Esophagus muscularis mucosa (tissue), 3 donors: ENCODE results near the gene NCLN.

Source experiments
- POLR2A ChIP-seq: fragments of 450-650 bp; IDR thresholded peaks from one replicate; pipeline ENCODE4 v1.6.1; 2017; ENCODE audit warnings: antibody characterized with exemption, moderate library complexity, mild to moderate bottlenecking, low read depth
- TF ChIP-seq, protein P1 (sequence below), 3 experiments: fragments of 200-600 bp in 2 of 3; fragments of 450-650 bp in 1 of 3; sonication (generic) in 2 of 3; IDR thresholded peaks; one replicate each; pipeline ENCODE4 v1.5.1; 2017 to 2019; ENCODE audit warnings: antibody characterized with exemption in 3 of 3, mild to moderate bottlenecking in 2 of 3, moderate library complexity in 1 of 3

- TF ChIP-seq, protein P1, sequence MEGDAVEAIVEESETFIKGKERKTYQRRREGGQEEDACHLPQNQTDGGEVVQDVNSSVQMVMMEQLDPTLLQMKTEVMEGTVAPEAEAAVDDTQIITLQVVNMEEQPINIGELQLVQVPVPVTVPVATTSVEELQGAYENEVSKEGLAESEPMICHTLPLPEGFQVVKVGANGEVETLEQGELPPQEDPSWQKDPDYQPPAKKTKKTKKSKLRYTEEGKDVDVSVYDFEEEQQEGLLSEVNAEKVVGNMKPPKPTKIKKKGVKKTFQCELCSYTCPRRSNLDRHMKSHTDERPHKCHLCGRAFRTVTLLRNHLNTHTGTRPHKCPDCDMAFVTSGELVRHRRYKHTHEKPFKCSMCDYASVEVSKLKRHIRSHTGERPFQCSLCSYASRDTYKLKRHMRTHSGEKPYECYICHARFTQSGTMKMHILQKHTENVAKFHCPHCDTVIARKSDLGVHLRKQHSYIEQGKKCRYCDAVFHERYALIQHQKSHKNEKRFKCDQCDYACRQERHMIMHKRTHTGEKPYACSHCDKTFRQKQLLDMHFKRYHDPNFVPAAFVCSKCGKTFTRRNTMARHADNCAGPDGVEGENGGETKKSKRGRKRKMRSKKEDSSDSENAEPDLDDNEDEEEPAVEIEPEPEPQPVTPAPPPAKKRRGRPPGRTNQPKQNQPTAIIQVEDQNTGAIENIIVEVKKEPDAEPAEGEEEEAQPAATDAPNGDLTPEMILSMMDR (IDR thresholded peaks at IDR 0.05): no peak
- TF ChIP-seq POLR2A: no peak
These were observed 58.3 kb downstream of the NCLN start for GRCh38 chr19:3243819-3244700.
